Measurements from ENCODE around the gene TPSAB1. TPM values are rescaled to one million over a fixed set of nuclear protein-coding genes. Genes with fewer than 3 reads are reported as not detected.
"Not testable (repeated sequence)": the region's sequence is repeated elsewhere in the genome, so short reads cannot be mapped to it uniquely, and the experiment has no call there.

TPSAB1 gene
- total and polyA plus RNA-seq, 3 experiments from 2014 or later: not detected

DNA sequence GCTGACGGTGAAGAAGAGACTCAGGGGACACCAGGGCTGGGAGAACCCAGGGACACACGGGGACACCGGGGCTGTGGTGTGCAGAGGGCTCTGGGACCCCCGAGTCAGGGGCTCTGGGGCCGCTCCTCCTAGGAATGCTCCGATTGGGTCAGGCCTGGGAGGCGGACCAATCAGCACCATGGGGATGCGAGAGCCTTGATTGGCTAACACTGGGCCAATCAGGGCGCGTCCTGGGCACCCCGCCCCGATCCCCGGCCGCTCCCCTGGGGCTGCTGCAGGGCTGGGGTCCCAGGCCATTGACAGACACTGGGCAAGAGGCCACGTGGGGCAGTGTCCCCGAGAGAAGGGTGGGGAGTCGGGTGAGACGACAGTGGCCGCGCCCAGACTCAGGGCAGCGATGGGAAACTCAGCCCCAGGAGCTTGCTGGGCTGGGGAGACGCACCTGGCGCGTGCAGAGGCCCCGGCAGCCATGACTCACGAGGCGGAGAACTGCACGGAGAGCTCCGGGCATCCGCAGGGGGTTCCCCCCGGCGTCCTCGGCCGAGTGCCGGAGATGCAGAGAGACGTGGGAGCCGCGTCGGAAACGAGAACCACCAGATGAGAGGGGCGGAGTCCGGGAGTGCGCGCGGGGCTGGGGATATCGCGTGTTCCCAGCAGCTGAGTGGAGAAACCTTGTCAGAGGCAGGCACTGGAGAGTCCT lies 8.3 kb upstream of the TPSAB1 start:
- H3K4me3 Mint-ChIP-seq; H3K4me3 ChIP-seq (ENCODE audit: low read length); DNase-seq; H3K36me3 ChIP-seq (ENCODE audit: insufficient read depth, low read length); H3K27ac Mint-ChIP-seq; H3K9me3 Mint-ChIP-seq; H3K9me3 ChIP-seq (ENCODE audit: low read length); H3K4me1 ChIP-seq (ENCODE audit: insufficient read depth, low read length); CTCF ChIA-PET; H3K36me3 Mint-ChIP-seq; POLR2A ChIA-PET; H3K27ac ChIP-seq (ENCODE audit: low read depth, low read length); H3K27me3 Mint-ChIP-seq; H3K4me1 Mint-ChIP-seq; H3K27me3 ChIP-seq (ENCODE audit: insufficient read depth, low read length, poor library complexity, severe bottlenecking): not testable (repeated sequence)

GRCh38 chr16:1236659-1237058 lies 3.8 kb upstream of the TPSAB1 start:
- H3K27me3 ChIP-seq (ENCODE audit: insufficient read depth, low read length, poor library complexity, severe bottlenecking); H3K4me3 Mint-ChIP-seq; H3K4me3 ChIP-seq (ENCODE audit: low read length); H3K36me3 ChIP-seq (ENCODE audit: insufficient read depth, low read length); H3K27me3 Mint-ChIP-seq; H3K9me3 ChIP-seq (ENCODE audit: low read length); H3K9me3 Mint-ChIP-seq; DNase-seq; H3K27ac Mint-ChIP-seq; H3K36me3 Mint-ChIP-seq; H3K4me1 Mint-ChIP-seq; POLR2A ChIA-PET; H3K27ac ChIP-seq (ENCODE audit: low read depth, low read length); CTCF ChIA-PET; H3K4me1 ChIP-seq (ENCODE audit: insufficient read depth, low read length): not testable (repeated sequence)

GRCh38 chr16:1237990-1238389 lies 2.5 kb upstream of the TPSAB1 start:
- H3K9me3 Mint-ChIP-seq: no peaks in the 10 kb centered on the region
- no peak overlapping the region for H3K27ac Mint-ChIP-seq
- H3K36me3 Mint-ChIP-seq: peaks cover 0 to 1% (median 0%) of the 10 kb centered on the region in 3 donors
- DNase-seq: no peak
- Histone ChIP-seq H3K4me3 (ENCODE audit: low read length) (no peak overlapping the region), H3K27me3 (ENCODE audit: insufficient read depth, low read length, poor library complexity, severe bottlenecking) (no peaks in the 10 kb centered on the region), H3K4me1 (ENCODE audit: insufficient read depth, low read length) (no peaks in the 10 kb centered on the region), H3K9me3 (ENCODE audit: low read length) (no peaks in the 10 kb centered on the region), H3K36me3 (ENCODE audit: insufficient read depth, low read length) (no peaks in the 10 kb centered on the region), H3K27ac (ENCODE audit: low read depth, low read length) (no peak overlapping the region)
- CTCF ChIA-PET: no interaction called here
- no peaks in the 10 kb centered on the region for H3K27me3 Mint-ChIP-seq
- no peak overlapping the region for H3K4me3 Mint-ChIP-seq
- POLR2A ChIA-PET: no interaction called here
- peaks cover 0 to 5% (median 3%) of the 10 kb centered on the region in 3 donors for H3K4me1 Mint-ChIP-seq

DNA sequence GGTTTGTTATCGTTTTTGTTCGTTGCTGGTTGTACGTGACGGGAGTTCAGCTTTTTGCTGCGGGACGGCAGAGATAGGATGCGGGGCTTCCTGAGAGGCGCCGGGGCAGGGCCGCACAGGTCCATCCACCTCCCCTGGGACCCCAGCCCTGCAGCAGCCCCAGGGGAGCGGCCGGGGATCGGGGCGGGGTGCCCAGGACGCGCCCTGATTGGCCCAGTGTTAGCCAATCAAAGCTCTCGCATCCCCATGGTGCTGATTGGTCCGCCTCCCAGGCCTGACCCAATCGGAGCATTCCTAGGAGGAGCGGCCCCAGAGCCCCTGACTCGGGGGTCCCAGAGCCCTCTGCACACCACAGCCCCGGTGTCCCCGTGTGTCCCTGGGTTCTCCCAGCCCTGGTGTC lies 1.6 kb upstream of the TPSAB1 start:
- H3K27ac ChIP-seq (ENCODE audit: low read depth, low read length); CTCF ChIA-PET; DNase-seq; H3K36me3 ChIP-seq (ENCODE audit: insufficient read depth, low read length); H3K27me3 Mint-ChIP-seq; H3K9me3 ChIP-seq (ENCODE audit: low read length); H3K27ac Mint-ChIP-seq; H3K9me3 Mint-ChIP-seq; H3K36me3 Mint-ChIP-seq; H3K27me3 ChIP-seq (ENCODE audit: insufficient read depth, low read length, poor library complexity, severe bottlenecking); H3K4me3 Mint-ChIP-seq; H3K4me1 Mint-ChIP-seq; POLR2A ChIA-PET; H3K4me1 ChIP-seq (ENCODE audit: insufficient read depth, low read length); H3K4me3 ChIP-seq (ENCODE audit: low read length): not testable (repeated sequence)

DNA sequence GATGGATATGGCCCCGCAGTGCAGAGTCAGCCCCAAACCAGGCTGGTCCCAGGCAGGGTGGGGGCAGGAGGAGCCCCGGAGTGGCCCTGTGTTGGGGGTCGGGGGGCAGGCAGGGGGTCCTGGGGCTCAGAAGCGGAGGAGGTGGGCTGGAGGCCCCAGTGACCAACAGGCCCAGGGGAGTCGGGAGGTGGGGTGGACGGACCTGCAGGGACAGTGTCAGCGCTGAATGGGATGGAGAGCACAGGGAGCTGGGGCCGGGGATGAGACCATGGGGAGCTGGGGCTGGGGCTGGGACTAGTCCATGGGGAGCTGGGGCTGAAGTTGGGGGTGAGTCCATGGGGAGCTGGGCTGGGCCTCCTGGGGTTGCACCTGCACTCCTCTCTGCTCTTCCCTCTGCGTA lies 930 bp upstream of the TPSAB1 start:
- H3K27me3 ChIP-seq (ENCODE audit: insufficient read depth, low read length, poor library complexity, severe bottlenecking); DNase-seq; H3K9me3 Mint-ChIP-seq; H3K4me1 Mint-ChIP-seq; H3K9me3 ChIP-seq (ENCODE audit: low read length); CTCF ChIA-PET; H3K4me1 ChIP-seq (ENCODE audit: insufficient read depth, low read length); H3K27ac ChIP-seq (ENCODE audit: low read depth, low read length); H3K27ac Mint-ChIP-seq; H3K36me3 ChIP-seq (ENCODE audit: insufficient read depth, low read length); H3K27me3 Mint-ChIP-seq; H3K36me3 Mint-ChIP-seq; H3K4me3 Mint-ChIP-seq; POLR2A ChIA-PET; H3K4me3 ChIP-seq (ENCODE audit: low read length): not testable (repeated sequence)

- H3K36me3 ChIP-seq (ENCODE audit: insufficient read depth, low read length); H3K27me3 Mint-ChIP-seq; H3K9me3 ChIP-seq (ENCODE audit: low read length); H3K4me3 ChIP-seq (ENCODE audit: low read length); H3K27ac ChIP-seq (ENCODE audit: low read depth, low read length); H3K27me3 ChIP-seq (ENCODE audit: insufficient read depth, low read length, poor library complexity, severe bottlenecking); DNase-seq; H3K9me3 Mint-ChIP-seq; H3K4me3 Mint-ChIP-seq; H3K4me1 Mint-ChIP-seq; H3K36me3 Mint-ChIP-seq; POLR2A ChIA-PET; H3K4me1 ChIP-seq (ENCODE audit: insufficient read depth, low read length); CTCF ChIA-PET; H3K27ac Mint-ChIP-seq: not testable (repeated sequence)
Observed at GRCh38 chr16:1241081-1241480, 576 bp downstream of the TPSAB1 start.

DNA sequence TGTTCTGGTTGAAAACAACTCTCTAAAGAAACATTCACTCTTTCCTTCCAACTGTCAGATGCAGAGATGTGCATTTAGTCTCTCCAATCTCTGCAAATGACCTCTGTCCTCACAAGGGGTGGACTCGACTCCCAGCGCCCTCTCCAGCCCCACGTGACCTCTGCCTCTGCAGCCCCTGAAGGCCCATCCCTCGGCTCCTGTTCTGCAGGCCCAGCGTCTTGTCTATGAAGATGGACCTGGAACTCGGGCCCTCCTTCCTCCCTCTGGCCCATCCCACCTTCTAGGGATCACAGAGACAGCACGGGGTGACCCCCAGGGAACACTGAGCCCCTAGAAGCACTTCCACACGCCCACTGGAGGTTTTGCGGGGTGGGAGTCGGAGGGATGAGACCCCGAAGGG lies 2.9 kb downstream of the TPSAB1 start:
- not testable (repeated sequence) for H3K4me3 Mint-ChIP-seq, H3K27me3 Mint-ChIP-seq

DNA sequence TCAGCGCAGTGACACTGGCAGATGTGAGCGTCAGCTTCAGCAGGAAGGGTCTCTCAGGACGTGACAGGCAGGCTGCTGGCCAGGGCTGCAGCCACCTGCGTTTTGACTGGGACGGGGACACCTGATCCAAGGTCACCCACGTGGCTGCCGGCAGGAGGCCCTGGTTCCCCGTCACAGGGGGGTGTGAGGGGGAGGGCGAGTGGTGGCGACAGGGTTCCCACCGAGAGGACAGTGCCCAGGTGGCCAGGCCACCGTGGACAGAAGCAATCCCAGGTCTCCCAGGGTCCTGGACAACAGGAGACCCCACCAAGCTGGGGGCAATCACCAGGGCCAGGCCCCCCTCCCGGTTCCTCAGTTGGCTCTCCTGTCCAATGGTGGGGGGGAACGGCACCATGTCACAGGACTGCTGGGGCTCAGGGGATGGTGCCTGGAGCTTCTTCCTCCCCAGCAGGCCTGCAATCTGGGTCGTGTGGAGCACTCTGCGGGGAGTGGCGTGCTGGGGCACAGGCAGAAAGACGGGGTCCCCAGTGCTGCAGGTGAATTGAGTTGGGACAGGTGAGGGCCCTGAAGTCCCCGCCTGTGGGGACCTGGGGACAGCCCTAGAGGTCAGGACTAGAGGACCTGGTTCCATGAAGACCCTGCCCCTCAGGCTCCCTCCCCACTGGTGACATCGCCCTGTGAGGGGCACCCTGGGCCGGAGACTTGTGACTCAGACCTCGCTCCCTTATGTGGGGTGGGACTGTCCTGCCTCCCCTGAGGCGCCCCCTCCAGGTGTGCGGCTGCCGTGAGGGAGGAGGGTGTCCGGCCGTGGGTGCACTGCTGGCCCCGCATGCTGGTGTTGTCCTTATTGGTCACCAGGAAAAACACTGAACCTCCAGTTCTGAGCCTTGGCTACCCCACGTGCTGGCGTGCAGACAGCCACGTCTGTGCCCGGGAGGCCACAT lies 3.7 kb downstream of the TPSAB1 start:
- DNase-seq: peak in 1 of 5 donors; percentile 21
- H3K4me3 Mint-ChIP-seq; POLR2A ChIA-PET; H3K27me3 Mint-ChIP-seq; H3K4me3 ChIP-seq (ENCODE audit: low read length); H3K27ac ChIP-seq (ENCODE audit: low read depth, low read length); H3K9me3 Mint-ChIP-seq; H3K27me3 ChIP-seq (ENCODE audit: insufficient read depth, low read length, poor library complexity, severe bottlenecking); CTCF ChIA-PET; H3K9me3 ChIP-seq (ENCODE audit: low read length); H3K4me1 ChIP-seq (ENCODE audit: insufficient read depth, low read length); H3K36me3 Mint-ChIP-seq; H3K27ac Mint-ChIP-seq; H3K36me3 ChIP-seq (ENCODE audit: insufficient read depth, low read length); H3K4me1 Mint-ChIP-seq: not testable (repeated sequence)

More for the DNA sequence above, 2.9 kb downstream of the TPSAB1 start:
- H3K9me3 Mint-ChIP-seq; CTCF ChIA-PET; H3K4me3 ChIP-seq (ENCODE audit: low read length); H3K9me3 ChIP-seq (ENCODE audit: low read length); H3K36me3 Mint-ChIP-seq; H3K36me3 ChIP-seq (ENCODE audit: insufficient read depth, low read length); H3K4me1 ChIP-seq (ENCODE audit: insufficient read depth, low read length); H3K4me1 Mint-ChIP-seq; DNase-seq; H3K27ac ChIP-seq (ENCODE audit: low read depth, low read length); POLR2A ChIA-PET; H3K27ac Mint-ChIP-seq; H3K27me3 ChIP-seq (ENCODE audit: insufficient read depth, low read length, poor library complexity, severe bottlenecking): not testable (repeated sequence)
